GM19324 (cell line): ENCODE measurements around the gene PCCB.
"Not testable (repeated sequence)": the region's sequence is repeated elsewhere in the genome, so short reads cannot be mapped to it uniquely, and the experiment has no call there.

ENCODE experiments used
- ATAC-seq: cut with Tn5 transposase; IDR thresholded peaks from one replicate; pipeline ENCODE4 v1.9.1; 2021; ENCODE audit warnings: mild to moderate bottlenecking, moderate library complexity; ENCODE audit not compliant: unreplicated experiment, low FRiP score

PCCB gene

GRCh38 chr3:136250059-136250902 lies at the start of gene PCCB:
Gene PCCB (plus strand): TSS chr3:136250340. CDS start chr3:136250376, 36 bp downstream.
- ATAC-seq = peak; percentile 99

- no peak for ATAC-seq
Measured at GRCh38 chr3:136207489-136208115, 42.5 kb upstream of the PCCB start.

GRCh38 chr3:136209921-136210320 lies 40.2 kb upstream of the PCCB start:
- no peak for ATAC-seq

GRCh38 chr3:136211547-136211946 lies 38.6 kb upstream of the PCCB start:
- no peak for ATAC-seq

GRCh38 chr3:136222746-136223145 lies 27.4 kb upstream of the PCCB start:
- ATAC-seq = not testable (repeated sequence)

- ATAC-seq = no peak
Measured at GRCh38 chr3:136232413-136232812, 17.7 kb upstream of the PCCB start.

GRCh38 chr3:136235545-136235944 lies 14.6 kb upstream of the PCCB start:
- no peak for ATAC-seq

GRCh38 chr3:136236109-136236508 lies 14.0 kb upstream of the PCCB start:
- no peak for ATAC-seq

GRCh38 chr3:136237103-136237502 lies 13.0 kb upstream of the PCCB start:
- ATAC-seq = no peak

- ATAC-seq = no peak
Measured at GRCh38 chr3:136237961-136238649, 12.0 kb upstream of the PCCB start.

- no peak for ATAC-seq
Measured at GRCh38 chr3:136239094-136239493, 11.0 kb upstream of the PCCB start.

GRCh38 chr3:136245691-136246090 lies 4.4 kb upstream of the PCCB start:
- ATAC-seq = no peak

GRCh38 chr3:136247436-136247835 lies 2.7 kb upstream of the PCCB start:
- no peak for ATAC-seq

- no peak for ATAC-seq
Measured at GRCh38 chr3:136247855-136248590, 2.1 kb upstream of the PCCB start.

- ATAC-seq = no peak
Measured at GRCh38 chr3:136249091-136249490, 1.0 kb upstream of the PCCB start.

- ATAC-seq = no peak
Measured at GRCh38 chr3:136249593-136249992, 547 bp upstream of the PCCB start.

GRCh38 chr3:136250903-136251460 lies 842 bp downstream of the PCCB start:
- ATAC-seq = peak; percentile 4

GRCh38 chr3:136251511-136251910 lies 1.4 kb downstream of the PCCB start:
- ATAC-seq = no peak

- ATAC-seq = no peak
Measured at GRCh38 chr3:136255672-136256406, 5.7 kb downstream of the PCCB start.

GRCh38 chr3:136258199-136258598 lies 8.1 kb downstream of the PCCB start:
- no peak for ATAC-seq
